H1 (cell line): ENCODE results near the gene RAMP1. TPM values are rescaled to one million over a fixed set of nuclear protein-coding genes. Genes with fewer than 3 reads are reported as not detected.

ENCODE experiments used
- CTCF ChIA-PET: fragments of 300-600 bp; sonication (Branson Sonifier 250); formaldehyde crosslinking; loops from one replicate; lab custom pipeline; 2021; ENCODE audit not compliant: partially characterized antibody; lab: Charles Lee
- POLR2A ChIA-PET: fragments of 300-600 bp; sonication (Branson Sonifier 250); formaldehyde crosslinking; loops from one replicate; lab custom pipeline; 2021; ENCODE audit warnings: inconsistent platforms; ENCODE audit not compliant: partially characterized antibody; lab: Charles Lee
- DNase-seq, 2 experiments: peaks; one replicate each; pipeline versions ENCODE4 v3.0.0 to v3.0.0-alpha.2; 2010 to 2022; ENCODE audit warnings: low spot score in 2 of 2, low read depth in 1 of 2, mixed read lengths in 1 of 2
- FAIRE-seq: peaks from 2 replicates; lab custom pipeline; 2011; peaks lifted over from hg19 to GRCh38; lab: Jason Lieb, UNC
- H2AFZ ChIP-seq: 2 replicates; pipeline ENCODE4 v1.8.1; 2012; ENCODE audit warnings: low read length, inconsistent platforms
- H2AK5ac ChIP-seq: 2 replicates; pipeline ENCODE4 v1.6.1; 2013; ENCODE audit warnings: low read depth, low read length
- H2BK120ac ChIP-seq: replicated peaks from 2 replicates; pipeline ENCODE3; 2013; ENCODE audit warnings: low read depth, low read length, inconsistent platforms
- H2BK12ac ChIP-seq: 2 replicates; pipeline ENCODE4 v1.6.1; 2013; ENCODE audit warnings: low read depth, low read length
- H2BK15ac ChIP-seq: 2 replicates; pipeline ENCODE4 v1.6.1; 2013; ENCODE audit warnings: low read length
- H2BK20ac ChIP-seq: 2 replicates; pipeline ENCODE4 v1.6.1; 2013; ENCODE audit warnings: low read length
- H2BK5ac ChIP-seq: 2 replicates; pipeline ENCODE4 v1.6.1; 2013; ENCODE audit warnings: low read depth, low read length
- H3K14ac ChIP-seq: 2 replicates; pipeline ENCODE4 v1.6.1; 2013; ENCODE audit warnings: inconsistent platforms; ENCODE audit not compliant: insufficient read length
- H3K18ac ChIP-seq: 2 replicates; pipeline ENCODE4 v1.6.1; 2013; ENCODE audit warnings: low read length; ENCODE audit errors: extremely low read depth
- H3K23ac ChIP-seq: 2 replicates; pipeline ENCODE4 v1.6.1; 2013; ENCODE audit warnings: inconsistent platforms; ENCODE audit not compliant: insufficient read length
- H3K23me2 ChIP-seq: 2 replicates; pipeline ENCODE4 v1.6.1; 2013; ENCODE audit warnings: low read depth, low read length
- H3K27ac ChIP-seq: 2 replicates; pipeline ENCODE4 v1.6.1; 2011; ENCODE audit warnings: low read depth, low read length, inconsistent platforms
- H3K27me3 ChIP-seq, 4 experiments: replicated peaks in 1 of 4; 1 replicate in 1 of 4; 2 replicates in 3 of 4; pipeline versions ENCODE4 v1.6.1 to v1.8.1; 2011 to 2013; ENCODE audit warnings: low read length in 3 of 4, mild to moderate bottlenecking in 3 of 4, inconsistent platforms in 2 of 4, mixed read lengths in 2 of 4, moderate library complexity in 1 of 4; ENCODE audit not compliant: control insufficient read depth in 3 of 4, insufficient read depth in 3 of 4; ENCODE audit errors: extremely low read depth in 1 of 4
- H3K36me3 ChIP-seq, 4 experiments: 2 replicates each; pipeline versions ENCODE4 v1.6.1 to v1.8.1; 2011 to 2013; ENCODE audit warnings: mild to moderate bottlenecking in 4 of 4, low read length in 3 of 4, moderate library complexity in 2 of 4, control low read depth in 1 of 4, inconsistent platforms in 1 of 4; ENCODE audit not compliant: insufficient read depth in 4 of 4, control insufficient read depth in 2 of 4
- H3K4ac ChIP-seq: replicated peaks from 2 replicates; pipeline ENCODE3; 2013; ENCODE audit warnings: low read length, low read depth, mixed read lengths, inconsistent platforms; ENCODE audit not compliant: insufficient read length
- H3K4me1 ChIP-seq, 4 experiments: replicated peaks in 1 of 4; 1 replicate in 1 of 4; 2 replicates in 3 of 4; pipeline versions ENCODE4 v1.6.1 to v1.8.1; 2011 to 2013; ENCODE audit warnings: low read length in 3 of 4, inconsistent platforms in 2 of 4, mixed read lengths in 1 of 4; ENCODE audit not compliant: insufficient read depth in 4 of 4, control insufficient read depth in 3 of 4
- H3K4me2 ChIP-seq, 2 experiments: 2 replicates each; pipeline versions ENCODE4 v1.6.1 to v1.8.1; 2011 to 2013; ENCODE audit warnings: low read depth in 2 of 2, low read length in 2 of 2, control low read depth in 1 of 2, inconsistent platforms in 1 of 2, mild to moderate bottlenecking in 1 of 2; ENCODE audit not compliant: insufficient read depth in 1 of 2
- H3K4me3 ChIP-seq, 4 experiments: fragments of 200-600, 300-600 bp in 1 of 4; sonication (generic), shearing (Covaris generic), sonication (Bioruptor Twin) in 1 of 4; 2 replicates each; pipeline versions ENCODE4 v1.5.1 to v1.8.1; 2011 to 2016; ENCODE audit warnings: low read length in 4 of 4, low read depth in 3 of 4, control low read depth in 2 of 4, inconsistent platforms in 2 of 4, mild to moderate bottlenecking in 2 of 4, mixed read lengths in 1 of 4, moderate library complexity in 1 of 4; ENCODE audit not compliant: insufficient read depth in 2 of 4; ENCODE audit errors: extremely low read depth in 1 of 4
- H3K56ac ChIP-seq: replicated peaks from 2 replicates; pipeline ENCODE3; 2013; ENCODE audit warnings: low read depth, mild to moderate bottlenecking, mixed read lengths, low read length, inconsistent platforms; ENCODE audit not compliant: insufficient read length
- H3K79me1 ChIP-seq: 2 replicates; pipeline ENCODE4 v1.6.1; 2013; ENCODE audit warnings: low read depth, low read length, control low read depth
- H3K79me2 ChIP-seq, 2 experiments: 2 replicates each; pipeline versions ENCODE4 v1.6.1 to v1.8.1; 2012 to 2013; ENCODE audit warnings: low read length in 2 of 2, mild to moderate bottlenecking in 2 of 2, inconsistent platforms in 1 of 2; ENCODE audit not compliant: insufficient read depth in 2 of 2, control insufficient read depth in 1 of 2
- H3K9ac ChIP-seq, 4 experiments: replicated peaks in 1 of 4; 1 replicate in 1 of 4; 2 replicates in 3 of 4; pipeline versions ENCODE4 v1.6.1 to v1.8.1; 2011 to 2013; ENCODE audit warnings: low read depth in 3 of 4, low read length in 3 of 4, control low read depth in 2 of 4, mild to moderate bottlenecking in 2 of 4, moderate library complexity in 2 of 4, inconsistent platforms in 1 of 4; ENCODE audit errors: extremely low read depth in 1 of 4
- H3K9me3 ChIP-seq, 2 experiments: 2 replicates each; pipeline versions ENCODE4 v1.6.1 to v1.8.1; 2012 to 2013; ENCODE audit warnings: mild to moderate bottlenecking in 2 of 2, moderate library complexity in 2 of 2, control low read depth in 1 of 2, inconsistent platforms in 1 of 2, low read depth in 1 of 2, low read length in 1 of 2, mixed read lengths in 1 of 2; ENCODE audit not compliant: insufficient read depth in 2 of 2
- H4K20me1 ChIP-seq, 2 experiments: replicated peaks in 1 of 2; 2 replicates each; pipeline versions ENCODE3 to v1.8.1; 2011 to 2013; ENCODE audit warnings: inconsistent platforms in 2 of 2, low read length in 2 of 2, mild to moderate bottlenecking in 1 of 2; ENCODE audit not compliant: insufficient read depth in 2 of 2, control insufficient read depth in 1 of 2
- H4K5ac ChIP-seq: 2 replicates; pipeline ENCODE4 v1.6.1; 2013; ENCODE audit warnings: low read length, low read depth, mixed read lengths, inconsistent platforms; ENCODE audit not compliant: insufficient read length
- H4K8ac ChIP-seq: 2 replicates; pipeline ENCODE4 v1.8.0; 2013; ENCODE audit warnings: mild to moderate bottlenecking, moderate library complexity, low read length, inconsistent platforms; ENCODE audit not compliant: insufficient read depth; ENCODE audit errors: extremely low read depth
- H4K91ac ChIP-seq: replicated peaks from 2 replicates; pipeline ENCODE3; 2013; ENCODE audit warnings: low read length, mixed read lengths, inconsistent platforms; ENCODE audit not compliant: insufficient read length
- ASH2L ChIP-seq: fragments of 200-600, 300-600 bp; sonication (generic); IDR thresholded peaks from one replicate; pipeline ENCODE4 v1.7.1; 2017; ENCODE audit warnings: low read length
- CHD1 ChIP-seq: IDR thresholded peaks from 2 replicates; pipeline ENCODE4 v1.6.1; 2012; ENCODE audit warnings: low read depth, low read length, improper control_type of control experiment
- EZH2 ChIP-seq: fragments of 200-600 bp; sonication (generic); IDR thresholded peaks from 2 replicates; pipeline ENCODE4 v1.7.1; 2012; ENCODE audit warnings: low read depth, mild to moderate bottlenecking, moderate library complexity, low read length, inconsistent platforms; ENCODE audit not compliant: severe bottlenecking
- FOSL1 ChIP-seq: IDR thresholded peaks from 2 replicates; pipeline ENCODE4 v1.6.1; 2011; ENCODE audit warnings: mild to moderate bottlenecking, low read depth, low read length, moderate library complexity; ENCODE audit not compliant: insufficient read depth
- KDM4A ChIP-seq: IDR thresholded peaks from one replicate; pipeline ENCODE4 v1.7.1; 2012; ENCODE audit warnings: low read depth, mild to moderate bottlenecking, moderate library complexity, low read length, inconsistent platforms; ENCODE audit not compliant: severe bottlenecking
- NRF1 ChIP-seq: IDR thresholded peaks from 2 replicates; pipeline ENCODE4 v1.6.1; 2011; ENCODE audit warnings: mild to moderate bottlenecking, low read depth, low read length, improper control_type of control experiment
- POLR2AphosphoS5 ChIP-seq: IDR thresholded peaks from 2 replicates; pipeline ENCODE4 v1.6.1; 2011; ENCODE audit warnings: low read depth, low read length
- RFX5 ChIP-seq: IDR thresholded peaks from 2 replicates; pipeline ENCODE4 v1.6.1; 2011; ENCODE audit warnings: low read depth, low read length, improper control_type of control experiment, borderline replicate concordance
- RNF2 ChIP-seq: fragments of 200-900, 300-1000 bp; sonication (generic); IDR thresholded peaks from 2 replicates; pipeline ENCODE4 v1.7.1; 2016; ENCODE audit warnings: borderline replicate concordance, low read depth, mild to moderate bottlenecking, antibody characterized with exemption, low read length; ENCODE audit not compliant: poor library complexity, severe bottlenecking; ENCODE audit errors: missing control alignments
- SAP30 ChIP-seq: fragments of 300-600 bp; sonication (generic); IDR thresholded peaks from 2 replicates; pipeline ENCODE4 v1.7.1; 2012; ENCODE audit warnings: low read length, moderate library complexity, mild to moderate bottlenecking, inconsistent platforms; ENCODE audit not compliant: insufficient read depth, insufficient replicate concordance
- SP1 ChIP-seq: IDR thresholded peaks from 2 replicates; pipeline ENCODE4 v1.6.1; 2011; ENCODE audit warnings: low read depth, low read length
- TAF1 ChIP-seq: IDR thresholded peaks from 2 replicates; pipeline ENCODE4 v1.6.1; 2011; ENCODE audit warnings: mild to moderate bottlenecking, low read depth, low read length
- ZNF274 ChIP-seq: IDR thresholded peaks from 2 replicates; pipeline ENCODE4 v1.7.0; 2012; ENCODE audit warnings: low read length, borderline replicate concordance; ENCODE audit errors: extremely low read depth
- WGBS, 2 experiments: shearing (Covaris generic) in 1 of 2; methylation state at CpG; one replicate each; pipeline versions ENCODE4 v1.1.6 to v1.1.7; 2013 to 2015; ENCODE audit warnings: low lambda C conversion rate in 2 of 2, mixed read lengths in 2 of 2, inconsistent platforms in 1 of 2, low coverage in 1 of 2, missing lambda C conversion rate in 1 of 2; ENCODE audit not compliant: insufficient replicate concordance in 2 of 2, insufficient coverage in 1 of 2, insufficient read length in 1 of 2; ENCODE audit errors: extremely low coverage in 1 of 2, missing lambda C conversion rate in 1 of 2; 5-methylcytosine and 5-hydroxymethylcytosine counted together
- polyA plus RNA-seq, 7 experiments: library from polyadenylated mRNA; depleted of rRNA in 3 of 7; stranded (reverse) in 5 of 7; unstranded in 2 of 7; fragments of >200 nt in 5 of 7; fragments of 200-250 nt in 2 of 7; gene quantifications; 1 replicate in 5 of 7; 2 replicates in 1 of 7; 4 replicates in 1 of 7; pipeline versions ENCODE4 v1.2.1 to v1.2.3, GENCODE V29; 2011 to 2013; ENCODE audit warnings: missing spikeins in 2 of 7, mixed read lengths in 2 of 7
- total RNA-seq: library from RNA; stranded (reverse); fragmentation: NEBNext Ultra II Directional; extraction: Animal tissue kit (Norgen Biotek cat#: 25700); gene quantifications from 2 replicates; pipeline ENCODE4 v1.2.1, GENCODE V29; 2021
- TF ChIP-seq, protein P1 (sequence below): IDR thresholded peaks from 2 replicates; pipeline ENCODE4 v1.6.1; 2012; ENCODE audit warnings: inconsistent platforms

The RAMP1 gene
- total and polyA plus RNA-seq, 2 of the 8 experiments (the other 6 are each of a cell fraction or from before 2014, with no cell fraction given), result 0.65 to 4.3 TPM

- H3K4me1 ChIP-seq, result peaks cover 0 to 4% (median under 1%) of the 10 kb centered on the region in 4 experiments; a peak in 1 of 7 replicates
- no peaks in the 10 kb centered on the region for H3K79me2 ChIP-seq
- H2AK5ac ChIP-seq, result no peak overlapping the region
- no peak overlapping the region for H4K8ac ChIP-seq
- no peak overlapping the region for H4K91ac ChIP-seq
- no peaks in the 10 kb centered on the region for H3K79me1 ChIP-seq
- no peaks in the 10 kb centered on the region for H4K20me1 ChIP-seq
- H3K27ac ChIP-seq, result no peak overlapping the region
- no peak overlapping the region for H3K4ac ChIP-seq
- FAIRE-seq (no peak), DNase-seq (no peak)
- no peaks in the 10 kb centered on the region for H3K36me3 ChIP-seq
- ChIA-PET POLR2A (no interaction called here), CTCF (no interaction called here)
- H3K18ac ChIP-seq, result no peak overlapping the region
- H3K4me2 ChIP-seq, result no peak overlapping the region
- H4K5ac ChIP-seq, result no peak overlapping the region
- H2AFZ ChIP-seq, result no peak overlapping the region
- no peak overlapping the region for H3K23ac ChIP-seq
- WGBS, 2 experiments, result 95% methylated on average over 2 of the region's 2 CpGs; no CpG with 5 or more reads in 1 of the 2 experiments
- no peaks in the 10 kb centered on the region for H3K9me3 ChIP-seq
- no peak overlapping the region for H3K4me3 ChIP-seq
- no peak overlapping the region for H2BK120ac ChIP-seq
- no peak overlapping the region for H2BK12ac ChIP-seq
- no peaks in the 10 kb centered on the region for H3K23me2 ChIP-seq
- no peak overlapping the region for H3K9ac ChIP-seq
- no peak overlapping the region for H2BK15ac ChIP-seq
- H3K27me3 ChIP-seq, result no peaks in the 10 kb centered on the region
- no peak overlapping the region for H3K56ac ChIP-seq
- no peak overlapping the region for H2BK20ac ChIP-seq
- no peak overlapping the region for H2BK5ac ChIP-seq
- H3K14ac ChIP-seq, result no peak overlapping the region
- TF ChIP-seq SAP30 (no peak), ZNF274 (no peak), NRF1 (no peak), RNF2 (no peak), RFX5 (no peak), POLR2AphosphoS5 (no peak), CHD1 (no peak), SP1 (no peak), FOSL1 (no peak), KDM4A (no peak), EZH2 (no peak), TAF1 (no peak), ASH2L (no peak)
- TF ChIP-seq, protein P1, sequence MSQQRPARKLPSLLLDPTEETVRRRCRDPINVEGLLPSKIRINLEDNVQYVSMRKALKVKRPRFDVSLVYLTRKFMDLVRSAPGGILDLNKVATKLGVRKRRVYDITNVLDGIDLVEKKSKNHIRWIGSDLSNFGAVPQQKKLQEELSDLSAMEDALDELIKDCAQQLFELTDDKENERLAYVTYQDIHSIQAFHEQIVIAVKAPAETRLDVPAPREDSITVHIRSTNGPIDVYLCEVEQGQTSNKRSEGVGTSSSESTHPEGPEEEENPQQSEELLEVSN, result no peak
Measured at GRCh38 chr2:237888389-237888788, 29.0 kb downstream of the RAMP1 start.
